IMR-90 (cell line): ENCODE results near the gene TBCEL. TPM values are rescaled to one million over a fixed set of nuclear protein-coding genes. Genes with fewer than 3 reads are reported as not detected.

Experiments
- ATAC-seq: fragments of 200-7000 bp; cut with Tn5 transposase; 2 replicates; pipeline ENCODE4 v1.9.1; 2020; ENCODE audit warnings: low read depth, mild to moderate bottlenecking, moderate library complexity
- BruUV-seq: library from RNA; stranded (reverse); fragments of 400-500 nt; replicated peaks from 2 replicates; lab custom pipeline; 2021; lab: Mats Ljungman, UMichigan
- CTCF ChIA-PET: fragments of 300-600 bp; formaldehyde crosslinking; extraction: SDS; loops from one replicate; lab custom pipeline; 2021; ENCODE audit warnings: antibody characterized with exemption; lab: Yijun Ruan, JAX
- POLR2A ChIA-PET: fragments of 300-600 bp; sonication (Branson Sonifier 250); formaldehyde crosslinking; loops from one replicate; lab custom pipeline; 2022; ENCODE audit warnings: antibody characterized with exemption; ENCODE audit not compliant: unreplicated experiment; lab: Charles Lee
- DNase-seq: peaks from one replicate; pipeline ENCODE4 v3.0.0; 2013
- H2AFZ ChIP-seq: replicated peaks from 2 replicates; pipeline ENCODE3; 2013; ENCODE audit warnings: low read length, mild to moderate bottlenecking; ENCODE audit not compliant: poor library complexity
- H2AK5ac ChIP-seq: 2 replicates; pipeline ENCODE4 v1.6.1; 2013; ENCODE audit warnings: low read depth, low read length, inconsistent platforms
- H2AK9ac ChIP-seq: replicated peaks from 2 replicates; pipeline ENCODE3; 2013; ENCODE audit warnings: mild to moderate bottlenecking, low read depth, low read length, moderate library complexity; ENCODE audit not compliant: poor library complexity
- H2BK120ac ChIP-seq: 2 replicates; pipeline ENCODE4 v1.6.1; 2013; ENCODE audit warnings: low read depth, low read length, inconsistent platforms
- H2BK15ac ChIP-seq: 3 replicates; pipeline ENCODE4 v1.6.1; 2013; ENCODE audit warnings: low read depth, low read length, inconsistent platforms
- H2BK20ac ChIP-seq: 2 replicates; pipeline ENCODE4 v1.6.1; 2013; ENCODE audit warnings: low read depth, mild to moderate bottlenecking, inconsistent platforms, low read length, moderate library complexity
- H2BK5ac ChIP-seq: 2 replicates; pipeline ENCODE4 v1.6.1; 2013; ENCODE audit warnings: mild to moderate bottlenecking, low read depth, low read length, inconsistent platforms; ENCODE audit not compliant: poor library complexity, severe bottlenecking
- H3K14ac ChIP-seq: replicated peaks from 2 replicates; pipeline ENCODE4 v1.6.1; 2013; ENCODE audit warnings: low read depth, low read length, inconsistent platforms
- H3K18ac ChIP-seq: 2 replicates; pipeline ENCODE4 v1.6.1; 2013; ENCODE audit warnings: low read depth, low read length, control low read depth
- H3K23ac ChIP-seq: 2 replicates; pipeline ENCODE4 v1.6.1; 2013; ENCODE audit warnings: low read depth, low read length, inconsistent platforms
- H3K27ac ChIP-seq: 2 replicates; pipeline ENCODE4 v1.5.1; 2013; ENCODE audit warnings: mild to moderate bottlenecking, control low read depth, low read length; ENCODE audit not compliant: insufficient read depth
- H3K27me3 ChIP-seq: 2 replicates; pipeline ENCODE4 v1.6.1; 2013; ENCODE audit warnings: low read length; ENCODE audit not compliant: control insufficient read depth, insufficient read depth
- H3K36me3 ChIP-seq: 2 replicates; pipeline ENCODE4 v1.6.1; 2013; ENCODE audit warnings: low read length, mixed read lengths; ENCODE audit not compliant: control insufficient read depth, insufficient read depth
- H3K4ac ChIP-seq: 2 replicates; pipeline ENCODE4 v1.6.1; 2013; ENCODE audit warnings: low read depth, low read length, inconsistent platforms
- H3K4me1 ChIP-seq: 2 replicates; pipeline ENCODE4 v1.6.1; 2013; ENCODE audit warnings: low read length, mixed read lengths; ENCODE audit not compliant: control insufficient read depth, insufficient read depth
- H3K4me2 ChIP-seq: 2 replicates; pipeline ENCODE4 v1.6.1; 2013; ENCODE audit warnings: low read depth, mild to moderate bottlenecking, control low read depth, low read length, moderate library complexity
- H3K4me3 ChIP-seq: 2 replicates; pipeline ENCODE4 v1.5.1; 2013; ENCODE audit warnings: low read depth, mild to moderate bottlenecking, control low read depth, low read length, moderate library complexity; ENCODE audit not compliant: insufficient read depth
- H3K56ac ChIP-seq: 2 replicates; pipeline ENCODE4 v1.6.1; 2013; ENCODE audit warnings: low read length, inconsistent platforms; ENCODE audit not compliant: insufficient read depth; ENCODE audit errors: extremely low read depth
- H3K79me1 ChIP-seq, 2 experiments: 2 replicates each; pipeline ENCODE4 v1.6.1; 2013; ENCODE audit warnings: low read length in 2 of 2, inconsistent platforms in 1 of 2, low read depth in 1 of 2
- H3K9ac ChIP-seq: 2 replicates; pipeline ENCODE4 v1.6.1; 2013; ENCODE audit warnings: low read depth, low read length, control low read depth
- H3K9me1 ChIP-seq: 2 replicates; pipeline ENCODE4 v1.6.1; 2013; ENCODE audit warnings: low read length, inconsistent platforms; ENCODE audit not compliant: insufficient read depth
- H3K9me3 ChIP-seq: 2 replicates; pipeline ENCODE4 v1.6.1; 2013; ENCODE audit warnings: low read length; ENCODE audit not compliant: control insufficient read depth, insufficient read depth
- H4K20me1 ChIP-seq: 2 replicates; pipeline ENCODE4 v1.6.1; 2013; ENCODE audit warnings: low read length, inconsistent platforms; ENCODE audit not compliant: insufficient read depth
- H4K5ac ChIP-seq: 2 replicates; pipeline ENCODE4 v1.6.1; 2013; ENCODE audit warnings: mild to moderate bottlenecking, low read depth, low read length, control low read depth
- H4K8ac ChIP-seq, 2 experiments: 2 replicates each; pipeline ENCODE4 v1.6.1; 2013; ENCODE audit warnings: low read depth in 2 of 2, low read length in 2 of 2, control low read depth in 1 of 2, inconsistent platforms in 1 of 2
- H4K91ac ChIP-seq: 2 replicates; pipeline ENCODE4 v1.6.1; 2013; ENCODE audit warnings: low read depth, low read length, inconsistent platforms; ENCODE audit not compliant: insufficient read depth
- BHLHE40 ChIP-seq: fragments of 150-350 bp; IDR thresholded peaks from 2 replicates; pipeline ENCODE4 v1.6.1; 2016; ENCODE audit warnings: mild to moderate bottlenecking, low read depth, low read length
- CEBPB ChIP-seq: IDR thresholded peaks from 2 replicates; pipeline ENCODE4 v1.6.1; 2012; ENCODE audit warnings: low read depth, low read length, improper control_type of control experiment
- CHD1 ChIP-seq: IDR thresholded peaks from 2 replicates; pipeline ENCODE4 v1.6.1; 2012; ENCODE audit warnings: low read depth, low read length, improper control_type of control experiment
- FOS ChIP-seq: fragments of 150-350 bp; IDR thresholded peaks from 2 replicates; pipeline ENCODE4 v1.6.1; 2016; ENCODE audit warnings: low read depth, low read length
- MAFK ChIP-seq: IDR thresholded peaks from 2 replicates; pipeline ENCODE4 v1.6.1; 2012; ENCODE audit warnings: low read depth, low read length, improper control_type of control experiment
- MAZ ChIP-seq: IDR thresholded peaks from 2 replicates; pipeline ENCODE4 v1.6.1; 2012; ENCODE audit warnings: low read depth, mild to moderate bottlenecking, low read length, improper control_type of control experiment, moderate library complexity, borderline replicate concordance
- MXI1 ChIP-seq: IDR thresholded peaks from 2 replicates; pipeline ENCODE4 v1.6.1; 2012; ENCODE audit warnings: low read depth, mild to moderate bottlenecking, low read length, moderate library complexity, borderline replicate concordance
- NFE2L2 ChIP-seq: fragments of 150-350 bp; IDR thresholded peaks from 2 replicates; pipeline ENCODE4 v1.6.1; 2016; ENCODE audit warnings: low read depth, mild to moderate bottlenecking, low read length
- POLR2A ChIP-seq: IDR thresholded peaks from 2 replicates; pipeline ENCODE4 v1.6.1; 2012; ENCODE audit warnings: mild to moderate bottlenecking, low read depth, low read length
- RAD21 ChIP-seq: IDR thresholded peaks from 2 replicates; pipeline ENCODE4 v1.6.1; 2012; ENCODE audit warnings: low read length, improper control_type of control experiment
- RCOR1 ChIP-seq: IDR thresholded peaks from 2 replicates; pipeline ENCODE4 v1.6.1; 2012; ENCODE audit warnings: mild to moderate bottlenecking, low read length, improper control_type of control experiment; ENCODE audit not compliant: insufficient replicate concordance
- SMC3 ChIP-seq: fragments of 150-350 bp; IDR thresholded peaks from 2 replicates; pipeline ENCODE4 v1.6.1; 2016; ENCODE audit warnings: low read depth, mild to moderate bottlenecking, antibody characterized with exemption, low read length, moderate library complexity
- WGBS, 2 experiments: methylation state at CpG; one replicate each; pipeline versions ENCODE4 v1.1.5 to v1.1.7; 2013; ENCODE audit warnings: missing lambda C conversion rate in 2 of 2; ENCODE audit not compliant: insufficient read length in 1 of 2; ENCODE audit errors: extremely low coverage in 2 of 2; 5-methylcytosine and 5-hydroxymethylcytosine counted together
- dilution Hi-C: fragments of 300-500 bp; cut with HindIII; formaldehyde crosslinking; loops from one replicate; pipeline ENCODE4 v1.14.3; 2018; ENCODE audit warnings: low sequenced_read_pairs; ENCODE audit not compliant: unreplicated experiment
- in situ Hi-C: fragments of 300-500 bp; cut with MboI; formaldehyde crosslinking; loops from 3 replicates; pipeline ENCODE4 v1.14.3; 2019; ENCODE audit warnings: low sequenced_read_pairs, inconsistent platforms, mixed read lengths
- intact Hi-C: fragments of 100-400 bp; cut with micrococcal nuclease; formaldehyde crosslinking; loops from 2 replicates; pipeline ENCODE4 v1.10.0; 2022
- polyA plus RNA-seq, 3 experiments: library from polyadenylated mRNA; depleted of rRNA; stranded (reverse); fragments of >200 nt; gene quantifications; 2 replicates each; pipeline ENCODE4 v1.2.3, GENCODE V29; 2012; ENCODE audit warnings: low replicate concordance in 1 of 3
- total RNA-seq: library from RNA; depleted of rRNA; stranded (reverse); fragments of >200 nt; gene quantifications from 2 replicates; pipeline ENCODE4 v1.2.3, GENCODE V29; 2012
- TF ChIP-seq, protein P1 (sequence below): fragments of 150-350 bp; IDR thresholded peaks from 2 replicates; pipeline ENCODE4 v1.6.1; 2016; ENCODE audit warnings: low read depth, mild to moderate bottlenecking, low read length, moderate library complexity, borderline replicate concordance
- TF ChIP-seq, protein P2 (sequence below): conservative IDR thresholded peaks from 2 replicates; pipeline ENCODE4 v1.5.1; 2012; ENCODE audit warnings: mild to moderate bottlenecking, low read depth, low read length, improper control_type of control experiment
- TF ChIP-seq, protein P3 (sequence below): fragments of 150-350 bp; IDR thresholded peaks from 2 replicates; pipeline ENCODE4 v1.6.1; 2017; ENCODE audit warnings: mild to moderate bottlenecking, antibody characterized with exemption, low read length, low read depth

TBCEL gene
- total and polyA plus RNA-seq, 2 of the 4 experiments (the other 2 are of a cell fraction) = 7.1 to 21.0 TPM

DNA sequence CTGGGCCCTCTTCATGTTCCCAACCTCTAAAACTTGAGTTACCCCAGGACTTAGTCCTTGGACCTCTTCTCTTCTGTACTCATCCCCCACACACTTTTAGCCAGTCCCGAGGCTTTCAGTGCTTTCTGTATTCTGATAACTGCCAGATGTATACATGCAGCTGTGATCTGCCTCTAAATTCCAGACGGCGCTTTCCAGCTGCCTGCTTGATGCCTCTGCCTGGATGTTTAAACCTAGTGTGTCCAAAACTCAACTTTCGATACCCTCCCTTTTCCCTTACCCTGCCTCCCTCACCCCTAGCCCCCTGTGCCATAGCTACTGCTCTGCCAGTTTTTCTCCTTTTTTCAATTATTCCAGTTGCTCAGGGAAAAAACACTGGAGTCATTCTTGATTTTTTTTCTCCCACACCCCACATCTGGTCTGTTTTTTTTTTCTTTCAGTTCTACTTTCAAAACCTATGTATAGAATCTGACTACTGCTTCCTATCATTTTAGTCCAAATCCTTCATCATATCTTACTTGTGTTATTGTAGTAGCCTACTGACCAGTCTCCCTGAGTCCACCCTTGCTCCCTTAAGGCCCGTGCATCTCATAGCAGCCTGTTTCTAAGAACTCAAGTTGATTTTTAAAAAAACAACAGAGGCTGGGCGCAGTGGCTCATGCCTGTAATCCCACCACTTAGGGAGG, 44.2 kb downstream of the TBCEL start:
- Histone ChIP-seq H3K4ac (no peak overlapping the region), H3K36me3 (peaks cover 8% of the 10 kb centered on the region), H3K9me1 (peaks cover 7% of the 10 kb centered on the region), H3K27ac (no peak overlapping the region), H3K9me3 (no peaks in the 10 kb centered on the region), H3K4me2 (no peak overlapping the region; the same call in 1 of the 2 replicates), H2BK15ac (no peak overlapping the region), H4K8ac (no peak overlapping the region), H2BK5ac (no peak overlapping the region), H4K20me1 (peaks cover 11% of the 10 kb centered on the region; the same call in 1 of the 2 replicates), H3K23ac (no peak overlapping the region), H3K56ac (no peak overlapping the region), H3K27me3 (no peaks in the 10 kb centered on the region), H3K79me1 (no peaks in the 10 kb centered on the region), H2AK5ac (no peak overlapping the region), H3K4me3 (no peak overlapping the region), H3K9ac (no peak overlapping the region), H3K4me1 (peaks cover 5% of the 10 kb centered on the region; the same call in 1 of the 2 replicates), H3K14ac (no peak overlapping the region), H2BK20ac (no peak overlapping the region), H3K18ac (no peak overlapping the region), H2AK9ac (no peak overlapping the region), H2BK120ac (no peak overlapping the region), H4K91ac (no peak overlapping the region), H4K5ac (no peak overlapping the region), H2AFZ (no peak overlapping the region)
- 50% methylated on average over 2 of the region's 6 CpGs; no CpG with 5 or more reads in 1 of the 2 experiments for whole genome bisulfite sequencing, 2 experiments
- ChIA-PET CTCF (interaction anchor here (1.1 kb wide), 1 partner anchor 13 kb away, joined by 3 read pairs; no protein-coding TSS in a partner anchor), POLR2A (interaction anchor here (0.6 kb wide), 1 partner anchor 571 kb away, joined by 5 read pairs; no protein-coding TSS in a partner anchor)
- BruUV-seq = no TSS peak
- ATAC-seq (peak; percentile 60), DNase-seq (no peak)
- intact Hi-C loops = loop anchor here (5.0 kb wide), 1 partner anchor 41 kb away; no protein-coding TSS in a partner anchor
- dilution Hi-C loops = no loop called here
- in situ Hi-C loops = no loop called here
- TF ChIP-seq, protein P1, sequence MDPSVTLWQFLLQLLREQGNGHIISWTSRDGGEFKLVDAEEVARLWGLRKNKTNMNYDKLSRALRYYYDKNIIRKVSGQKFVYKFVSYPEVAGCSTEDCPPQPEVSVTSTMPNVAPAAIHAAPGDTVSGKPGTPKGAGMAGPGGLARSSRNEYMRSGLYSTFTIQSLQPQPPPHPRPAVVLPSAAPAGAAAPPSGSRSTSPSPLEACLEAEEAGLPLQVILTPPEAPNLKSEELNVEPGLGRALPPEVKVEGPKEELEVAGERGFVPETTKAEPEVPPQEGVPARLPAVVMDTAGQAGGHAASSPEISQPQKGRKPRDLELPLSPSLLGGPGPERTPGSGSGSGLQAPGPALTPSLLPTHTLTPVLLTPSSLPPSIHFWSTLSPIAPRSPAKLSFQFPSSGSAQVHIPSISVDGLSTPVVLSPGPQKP = no peak
- no peak for TF ChIP-seq MXI1
- no peak for TF ChIP-seq MAFK
- no peak for TF ChIP-seq POLR2A
- TF ChIP-seq FOS = no peak
- TF ChIP-seq NFE2L2 = no peak
- no peak for TF ChIP-seq MAZ
- TF ChIP-seq BHLHE40 = no peak
- TF ChIP-seq RCOR1 = no peak
- TF ChIP-seq CEBPB = no peak
- TF ChIP-seq SMC3 = no peak
- no peak for TF ChIP-seq CHD1
- TF ChIP-seq, protein P2, sequence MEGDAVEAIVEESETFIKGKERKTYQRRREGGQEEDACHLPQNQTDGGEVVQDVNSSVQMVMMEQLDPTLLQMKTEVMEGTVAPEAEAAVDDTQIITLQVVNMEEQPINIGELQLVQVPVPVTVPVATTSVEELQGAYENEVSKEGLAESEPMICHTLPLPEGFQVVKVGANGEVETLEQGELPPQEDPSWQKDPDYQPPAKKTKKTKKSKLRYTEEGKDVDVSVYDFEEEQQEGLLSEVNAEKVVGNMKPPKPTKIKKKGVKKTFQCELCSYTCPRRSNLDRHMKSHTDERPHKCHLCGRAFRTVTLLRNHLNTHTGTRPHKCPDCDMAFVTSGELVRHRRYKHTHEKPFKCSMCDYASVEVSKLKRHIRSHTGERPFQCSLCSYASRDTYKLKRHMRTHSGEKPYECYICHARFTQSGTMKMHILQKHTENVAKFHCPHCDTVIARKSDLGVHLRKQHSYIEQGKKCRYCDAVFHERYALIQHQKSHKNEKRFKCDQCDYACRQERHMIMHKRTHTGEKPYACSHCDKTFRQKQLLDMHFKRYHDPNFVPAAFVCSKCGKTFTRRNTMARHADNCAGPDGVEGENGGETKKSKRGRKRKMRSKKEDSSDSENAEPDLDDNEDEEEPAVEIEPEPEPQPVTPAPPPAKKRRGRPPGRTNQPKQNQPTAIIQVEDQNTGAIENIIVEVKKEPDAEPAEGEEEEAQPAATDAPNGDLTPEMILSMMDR = no peak
- TF ChIP-seq, protein P3, sequence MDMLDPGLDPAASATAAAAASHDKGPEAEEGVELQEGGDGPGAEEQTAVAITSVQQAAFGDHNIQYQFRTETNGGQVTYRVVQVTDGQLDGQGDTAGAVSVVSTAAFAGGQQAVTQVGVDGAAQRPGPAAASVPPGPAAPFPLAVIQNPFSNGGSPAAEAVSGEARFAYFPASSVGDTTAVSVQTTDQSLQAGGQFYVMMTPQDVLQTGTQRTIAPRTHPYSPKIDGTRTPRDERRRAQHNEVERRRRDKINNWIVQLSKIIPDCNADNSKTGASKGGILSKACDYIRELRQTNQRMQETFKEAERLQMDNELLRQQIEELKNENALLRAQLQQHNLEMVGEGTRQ = no peak
- no peak for TF ChIP-seq RAD21
